HepG2 (cell line): ENCODE results near the gene RBP4. TPM values are rescaled to one million over a fixed set of nuclear protein-coding genes. Genes with fewer than 3 reads are reported as not detected.
A peak's percentile ranks its signal among the peaks of the same experiment; 100 is the strongest.

Source experiments
- ADNP ChIP-seq: sonication (generic); formaldehyde crosslinking; IDR thresholded peaks from 2 replicates; pipeline ENCODE4 v1.4.0; 2020; ENCODE audit warnings: missing genetic modification reagents
- ARNT2 ChIP-seq: sonication (generic); formaldehyde crosslinking; IDR thresholded peaks from 2 replicates; pipeline ENCODE4 v1.8.0; 2022; ENCODE audit warnings: mild to moderate bottlenecking, low read depth, missing genetic modification reagents, moderate library complexity
- HDAC1 ChIP-seq: sonication (generic); formaldehyde crosslinking; IDR thresholded peaks from 2 replicates; pipeline ENCODE4 v1.5.1; 2020; ENCODE audit warnings: mild to moderate bottlenecking, missing genetic modification reagents
- KAT7 ChIP-seq: IDR thresholded peaks from 2 replicates; pipeline ENCODE4 v1.6.1; 2018; ENCODE audit warnings: borderline replicate concordance, missing compliant biosample characterization
- KLF16 ChIP-seq, 2 experiments: sonication (generic) in 1 of 2; formaldehyde crosslinking in 1 of 2; IDR thresholded peaks; 2 replicates each; pipeline versions ENCODE4 v1.6.1 to v1.8.0; 2016 to 2023; ENCODE audit warnings: missing genetic modification reagents in 2 of 2, missing compliant biosample characterization in 1 of 2
- NFKB2 ChIP-seq: sonication (generic); formaldehyde crosslinking; IDR thresholded peaks from 2 replicates; pipeline ENCODE4 v1.4.0; 2020; ENCODE audit warnings: missing genetic modification reagents, borderline replicate concordance
- PCBP1 ChIP-seq: fragments of 200-400 bp; formaldehyde crosslinking; IDR thresholded peaks from 2 replicates; pipeline ENCODE4 v1.6.1; 2017; ENCODE audit warnings: mild to moderate bottlenecking, low read depth, low read length, borderline replicate concordance
- SMYD3 ChIP-seq: sonication (generic); formaldehyde crosslinking; IDR thresholded peaks from 2 replicates; pipeline ENCODE4 v1.8.1; 2023; ENCODE audit warnings: mild to moderate bottlenecking, missing genetic modification reagents
- ZIK1 ChIP-seq: sonication (generic); formaldehyde crosslinking; IDR thresholded peaks from 2 replicates; pipeline ENCODE4 v1.5.0; 2020; ENCODE audit warnings: mild to moderate bottlenecking, low read depth, missing genetic modification reagents, borderline replicate concordance
- ZNF713 ChIP-seq: sonication (generic); formaldehyde crosslinking; IDR thresholded peaks from 2 replicates; pipeline ENCODE4 v1.4.0; 2020; ENCODE audit warnings: mild to moderate bottlenecking, missing genetic modification reagents
- polyA plus RNA-seq, 8 experiments: library from polyadenylated mRNA; depleted of rRNA in 3 of 8; stranded (reverse) in 7 of 8; unstranded in 1 of 8; fragments of >200 nt; fragmentation: Illumina TruSeq in 4 of 8; extraction: Trizol in 4 of 8; gene quantifications; 2 replicates each; pipeline versions ENCODE4 v1.2.1 to v1.2.3, GENCODE V29; 2011 to 2016; ENCODE audit warnings: low read depth in 4 of 8, missing spikeins in 1 of 8, mixed read lengths in 1 of 8; ENCODE audit not compliant: insufficient read depth in 1 of 8
- total RNA-seq, 5 experiments: library from RNA; depleted of rRNA; stranded (reverse); fragments of >200 nt; fragmentation: Illumina TruSeq; extraction: Trizol; gene quantifications; 2 replicates each; pipeline ENCODE4 v1.2.3, GENCODE V29; 2016; ENCODE audit warnings: low read depth in 1 of 5
- TF ChIP-seq, protein P1 (sequence below): sonication (generic); formaldehyde crosslinking; IDR thresholded peaks from 2 replicates; pipeline ENCODE4 v1.5.1; 2020; ENCODE audit warnings: mild to moderate bottlenecking, missing genetic modification reagents, moderate library complexity
- TF ChIP-seq, protein P2 (sequence below): sonication (generic); formaldehyde crosslinking; IDR thresholded peaks from 2 replicates; pipeline ENCODE4 v1.5.1; 2020; ENCODE audit warnings: missing genetic modification reagents, mild to moderate bottlenecking, borderline replicate concordance
- TF ChIP-seq, protein P3 (sequence below): sonication (generic); formaldehyde crosslinking; IDR thresholded peaks from 2 replicates; pipeline ENCODE4 v1.4.0; 2020; ENCODE audit warnings: missing genetic modification reagents

The RBP4 gene
- total and polyA plus RNA-seq, 2 of the 13 experiments (the other 11 are each of a cell fraction or from before 2014, with no cell fraction given), result 642 to 931 TPM

DNA sequence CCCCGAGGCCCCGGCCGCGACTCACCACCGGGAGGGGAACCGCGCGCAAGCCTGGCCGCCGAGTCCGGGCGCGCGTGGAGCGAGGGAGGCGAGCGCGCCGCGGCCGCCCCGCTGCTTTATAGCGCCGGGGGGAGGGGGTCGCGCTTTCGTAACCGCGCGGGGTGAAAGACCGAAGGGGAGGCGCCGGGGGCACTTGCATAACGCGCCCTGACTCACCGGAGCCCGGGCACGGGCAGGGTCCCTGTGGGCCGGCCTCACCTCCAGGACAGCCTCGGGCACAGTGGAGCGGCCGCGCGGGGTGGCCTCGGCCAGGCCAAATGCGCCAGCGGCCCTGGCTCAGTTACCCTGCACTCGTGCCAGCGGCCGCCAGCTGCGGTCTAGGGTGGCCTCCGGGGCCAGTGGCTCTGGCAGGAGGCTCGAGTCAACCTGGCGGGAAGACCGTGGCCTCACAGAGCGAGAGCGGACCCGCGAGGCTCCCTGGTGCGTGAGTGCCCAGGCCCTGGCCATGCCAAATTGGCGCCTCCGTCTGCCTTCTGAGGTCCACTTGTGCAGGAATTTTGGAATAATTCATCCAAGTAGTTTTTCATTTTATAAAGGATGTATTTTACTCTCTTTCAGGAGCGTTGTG is at the start of gene RBP4 (continued):
- TF ChIP-seq, protein P1, sequence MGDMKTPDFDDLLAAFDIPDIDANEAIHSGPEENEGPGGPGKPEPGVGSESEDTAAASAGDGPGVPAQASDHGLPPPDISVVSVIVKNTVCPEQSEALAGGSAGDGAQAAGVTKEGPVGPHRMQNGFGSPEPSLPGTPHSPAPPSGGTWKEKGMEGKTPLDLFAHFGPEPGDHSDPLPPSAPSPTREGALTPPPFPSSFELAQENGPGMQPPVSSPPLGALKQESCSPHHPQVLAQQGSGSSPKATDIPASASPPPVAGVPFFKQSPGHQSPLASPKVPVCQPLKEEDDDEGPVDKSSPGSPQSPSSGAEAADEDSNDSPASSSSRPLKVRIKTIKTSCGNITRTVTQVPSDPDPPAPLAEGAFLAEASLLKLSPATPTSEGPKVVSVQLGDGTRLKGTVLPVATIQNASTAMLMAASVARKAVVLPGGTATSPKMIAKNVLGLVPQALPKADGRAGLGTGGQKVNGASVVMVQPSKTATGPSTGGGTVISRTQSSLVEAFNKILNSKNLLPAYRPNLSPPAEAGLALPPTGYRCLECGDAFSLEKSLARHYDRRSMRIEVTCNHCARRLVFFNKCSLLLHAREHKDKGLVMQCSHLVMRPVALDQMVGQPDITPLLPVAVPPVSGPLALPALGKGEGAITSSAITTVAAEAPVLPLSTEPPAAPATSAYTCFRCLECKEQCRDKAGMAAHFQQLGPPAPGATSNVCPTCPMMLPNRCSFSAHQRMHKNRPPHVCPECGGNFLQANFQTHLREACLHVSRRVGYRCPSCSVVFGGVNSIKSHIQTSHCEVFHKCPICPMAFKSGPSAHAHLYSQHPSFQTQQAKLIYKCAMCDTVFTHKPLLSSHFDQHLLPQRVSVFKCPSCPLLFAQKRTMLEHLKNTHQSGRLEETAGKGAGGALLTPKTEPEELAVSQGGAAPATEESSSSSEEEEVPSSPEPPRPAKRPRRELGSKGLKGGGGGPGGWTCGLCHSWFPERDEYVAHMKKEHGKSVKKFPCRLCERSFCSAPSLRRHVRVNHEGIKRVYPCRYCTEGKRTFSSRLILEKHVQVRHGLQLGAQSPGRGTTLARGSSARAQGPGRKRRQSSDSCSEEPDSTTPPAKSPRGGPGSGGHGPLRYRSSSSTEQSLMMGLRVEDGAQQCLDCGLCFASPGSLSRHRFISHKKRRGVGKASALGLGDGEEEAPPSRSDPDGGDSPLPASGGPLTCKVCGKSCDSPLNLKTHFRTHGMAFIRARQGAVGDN (CRISPR knock-in tag), result peak; percentile 90
- TF ChIP-seq KLF16 (CRISPR knock-in tag; IDR thresholded peaks at IDR 0.05), result peak in 1 of 2 experiments; percentile 71; a peak in 2 of 4 replicates
- TF ChIP-seq ADNP (CRISPR knock-in tag), result no peak
- peak; percentile 92 for TF ChIP-seq HDAC1 (CRISPR knock-in tag)
- TF ChIP-seq, protein P2, sequence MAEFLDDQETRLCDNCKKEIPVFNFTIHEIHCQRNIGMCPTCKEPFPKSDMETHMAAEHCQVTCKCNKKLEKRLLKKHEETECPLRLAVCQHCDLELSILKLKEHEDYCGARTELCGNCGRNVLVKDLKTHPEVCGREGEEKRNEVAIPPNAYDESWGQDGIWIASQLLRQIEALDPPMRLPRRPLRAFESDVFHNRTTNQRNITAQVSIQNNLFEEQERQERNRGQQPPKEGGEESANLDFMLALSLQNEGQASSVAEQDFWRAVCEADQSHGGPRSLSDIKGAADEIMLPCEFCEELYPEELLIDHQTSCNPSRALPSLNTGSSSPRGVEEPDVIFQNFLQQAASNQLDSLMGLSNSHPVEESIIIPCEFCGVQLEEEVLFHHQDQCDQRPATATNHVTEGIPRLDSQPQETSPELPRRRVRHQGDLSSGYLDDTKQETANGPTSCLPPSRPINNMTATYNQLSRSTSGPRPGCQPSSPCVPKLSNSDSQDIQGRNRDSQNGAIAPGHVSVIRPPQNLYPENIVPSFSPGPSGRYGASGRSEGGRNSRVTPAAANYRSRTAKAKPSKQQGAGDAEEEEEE (CRISPR knock-in tag), result no peak
- TF ChIP-seq KAT7 (CRISPR knock-in tag), result no peak; the same call in 1 of the 2 replicates
- TF ChIP-seq, protein P3, sequence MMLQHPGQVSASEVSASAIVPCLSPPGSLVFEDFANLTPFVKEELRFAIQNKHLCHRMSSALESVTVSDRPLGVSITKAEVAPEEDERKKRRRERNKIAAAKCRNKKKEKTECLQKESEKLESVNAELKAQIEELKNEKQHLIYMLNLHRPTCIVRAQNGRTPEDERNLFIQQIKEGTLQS (CRISPR knock-in tag), result peak; percentile 95
- TF ChIP-seq ARNT2 (CRISPR knock-in tag), result peak; percentile 95
- no peak for TF ChIP-seq ZNF713 (CRISPR knock-in tag)
- TF ChIP-seq NFKB2 (CRISPR knock-in tag), result peak; percentile 68; the same call in 1 of the 2 replicates
- TF ChIP-seq PCBP1, result no peak
- TF ChIP-seq SMYD3 (CRISPR knock-in tag), result no peak
- TF ChIP-seq ZIK1 (CRISPR knock-in tag), result peak; percentile 88; the same call in 1 of the 2 replicates
